HCT116 (cell line): ENCODE measurements around the gene PALM2AKAP2. TPM values are rescaled to one million over a fixed set of nuclear protein-coding genes. Genes with fewer than 3 reads are reported as not detected.

ENCODE experiments used
- ATAC-seq: fragments of 200-7000 bp; cut with Tn5 transposase; 2 replicates; pipeline ENCODE4 v1.9.1; 2020; ENCODE audit warnings: mild to moderate bottlenecking, moderate library complexity
- BruUV-seq: library from RNA; stranded (reverse); fragments of 400-500 nt; replicated peaks from 2 replicates; lab custom pipeline; 2021; lab: Mats Ljungman, UMichigan
- CTCF ChIA-PET: fragments of 300-600 bp; sonication (Branson Sonifier 250); formaldehyde crosslinking; loops from one replicate; lab custom pipeline; 2021; ENCODE audit warnings: antibody characterized with exemption; lab: Charles Lee
- POLR2A ChIA-PET: fragments of 300-600, 350-600 bp; sonication (Branson Sonifier 250); formaldehyde crosslinking; loops from one replicate; lab custom pipeline; 2021; ENCODE audit warnings: antibody characterized with exemption; lab: Charles Lee
- RAD21 ChIA-PET, 2 experiments: fragments of 300-600 bp; sonication (Branson Sonifier 250); formaldehyde crosslinking; loops; one replicate each; lab custom pipeline; 2023; ENCODE audit warnings: low total read pairs in 2 of 2; ENCODE audit not compliant: uncharacterized antibody in 2 of 2, unreplicated experiment in 2 of 2, low non-redundant PET in 1 of 2; lab: Charles Lee
- DNase-seq: peaks from one replicate; pipeline ENCODE4 v3.0.0-alpha.2; 2010; ENCODE audit warnings: low read depth, low spot score
- H2AFZ ChIP-seq: fragments of 200-600 bp; shearing (Covaris generic), sonication (generic); 2 replicates; pipeline ENCODE4 v1.6.1; 2017; ENCODE audit warnings: low read depth, mixed run types, mixed read lengths, antibody characterized with exemption, low read length; ENCODE audit not compliant: poor library complexity, severe bottlenecking
- H3K27ac ChIP-seq: 2 replicates; pipeline ENCODE4 v1.5.1; 2012; ENCODE audit warnings: low read depth, low read length
- H3K27me3 ChIP-seq: fragments of 200-600 bp; sonication (generic); 2 replicates; pipeline ENCODE4 v1.6.1; 2016; ENCODE audit warnings: mixed run types, low read length, mixed read lengths; ENCODE audit not compliant: insufficient read depth
- H3K36me3 ChIP-seq, 2 experiments: fragments of 200-500 bp in 1 of 2; fragments of 200-600 bp in 1 of 2; sonication (Bioruptor generic) in 1 of 2; sonication (generic) in 1 of 2; 2 replicates each; pipeline versions ENCODE4 v1.5.1 to v1.6.1; 2014 to 2016; ENCODE audit warnings: low read length in 2 of 2, inconsistent platforms in 1 of 2, mixed read lengths in 1 of 2, mixed run types in 1 of 2; ENCODE audit not compliant: insufficient read depth in 2 of 2, control insufficient read depth in 1 of 2
- H3K4me1 ChIP-seq, 2 experiments: fragments of 200-600 bp in 1 of 2; sonication (generic) in 1 of 2; 2 replicates each; pipeline versions ENCODE4 v1.5.1 to v1.6.1; 2012 to 2017; ENCODE audit warnings: low read length in 2 of 2, inconsistent platforms in 1 of 2, mild to moderate bottlenecking in 1 of 2, mixed read lengths in 1 of 2, mixed run types in 1 of 2, moderate library complexity in 1 of 2; ENCODE audit not compliant: insufficient read depth in 2 of 2, control insufficient read depth in 1 of 2
- H3K4me2 ChIP-seq: fragments of 200-600 bp; sonication (generic); 2 replicates; pipeline ENCODE4 v1.6.1; 2017; ENCODE audit warnings: mixed run types, low read length, mixed read lengths
- H3K4me3 ChIP-seq, 2 experiments: fragments of 200-600 bp in 1 of 2; sonication (generic) in 1 of 2; replicated peaks in 1 of 2; 2 replicates each; pipeline ENCODE4 v1.5.1; 2011 to 2016; ENCODE audit warnings: low read length in 2 of 2, control low read depth in 1 of 2, low read depth in 1 of 2, mild to moderate bottlenecking in 1 of 2, mixed read lengths in 1 of 2, mixed run types in 1 of 2
- H3K79me2 ChIP-seq: fragments of 200-600 bp; sonication (generic); 2 replicates; pipeline ENCODE4 v1.6.1; 2017; ENCODE audit warnings: mild to moderate bottlenecking, mixed run types, low read length, moderate library complexity, mixed read lengths; ENCODE audit not compliant: insufficient read depth
- H3K9ac ChIP-seq: fragments of 200-600 bp; sonication (generic); 2 replicates; pipeline ENCODE4 v1.6.1; 2016; ENCODE audit warnings: low read length, mixed read lengths
- H3K9me2 ChIP-seq: fragments of 200-600 bp; sonication (generic), shearing (Covaris generic); 2 replicates; pipeline ENCODE4 v1.6.1; 2017; ENCODE audit warnings: mixed run types, mild to moderate bottlenecking, moderate library complexity; ENCODE audit not compliant: insufficient read depth
- H3K9me3 ChIP-seq, 2 experiments: fragments of 200-500 bp in 1 of 2; fragments of 200-600 bp in 1 of 2; sonication (Bioruptor generic) in 1 of 2; sonication (generic) in 1 of 2; 2 replicates each; pipeline ENCODE4 v1.6.1; 2014 to 2017; ENCODE audit warnings: low read length in 2 of 2, mixed read lengths in 2 of 2, inconsistent platforms in 1 of 2, low read depth in 1 of 2, mild to moderate bottlenecking in 1 of 2, mixed run types in 1 of 2, moderate library complexity in 1 of 2; ENCODE audit not compliant: control insufficient read depth in 1 of 2, insufficient read depth in 1 of 2
- H4K20me1 ChIP-seq: fragments of 200-600 bp; sonication (generic), shearing (Covaris generic); 2 replicates; pipeline ENCODE4 v1.6.1; 2017; ENCODE audit warnings: mixed run types, mild to moderate bottlenecking, moderate library complexity; ENCODE audit not compliant: insufficient read depth
- CBX3 ChIP-seq: IDR thresholded peaks from 2 replicates; pipeline ENCODE4 v1.6.1; 2012; ENCODE audit warnings: low read depth
- CEBPB ChIP-seq: IDR thresholded peaks from 2 replicates; pipeline ENCODE4 v1.6.1; 2012; ENCODE audit warnings: low read depth
- CTCF ChIP-seq, 3 experiments: fragments of 200-600 bp in 1 of 3; sonication (generic) in 1 of 3; IDR thresholded peaks in 2 of 3; conservative IDR thresholded peaks in 1 of 3; 2 replicates each; pipeline ENCODE4 v1.5.1; 2012 to 2017; ENCODE audit warnings: low read depth in 2 of 3, low read length in 2 of 3, antibody characterized with exemption in 1 of 3, borderline replicate concordance in 1 of 3, control low read depth in 1 of 3, mild to moderate bottlenecking in 1 of 3, mixed read lengths in 1 of 3, mixed run types in 1 of 3, moderate library complexity in 1 of 3; ENCODE audit not compliant: insufficient read depth in 1 of 3
- EZH2phosphoT487 ChIP-seq: fragments of 200-600 bp; IDR thresholded peaks from 2 replicates; pipeline ENCODE4 v1.6.1; 2018; ENCODE audit warnings: antibody characterized with exemption, borderline replicate concordance
- RAD21 ChIP-seq: IDR thresholded peaks from 2 replicates; pipeline ENCODE4 v1.6.1; 2012; ENCODE audit warnings: low read depth, mild to moderate bottlenecking
- SIN3A ChIP-seq: IDR thresholded peaks from 2 replicates; pipeline ENCODE4 v1.6.1; 2012; ENCODE audit warnings: low read depth
- SRF ChIP-seq: IDR thresholded peaks from 2 replicates; pipeline ENCODE4 v1.6.1; 2012; ENCODE audit warnings: low read depth
- ZBTB33 ChIP-seq: IDR thresholded peaks from 2 replicates; pipeline ENCODE4 v1.6.1; 2011; ENCODE audit warnings: mild to moderate bottlenecking, low read length, moderate library complexity; ENCODE audit not compliant: insufficient replicate concordance; ENCODE audit errors: extremely low read depth
- ZFX ChIP-seq: fragments of 450-650 bp; IDR thresholded peaks from 2 replicates; pipeline ENCODE4 v1.6.1; 2017
- intact Hi-C: fragments of 100-400 bp; cut with micrococcal nuclease; formaldehyde crosslinking; loops from 2 replicates; pipeline ENCODE4 v1.10.0; 2022
- total RNA-seq: library from RNA; stranded (reverse); gene quantifications from one replicate; pipeline ENCODE4 v1.2.1, GENCODE V29; 2021; ENCODE audit not compliant: unreplicated experiment

Gene PALM2AKAP2
- total RNA-seq, 1 experiment from 2014 or later = 0.34 TPM

- Histone ChIP-seq H3K36me3 (no peaks in the 10 kb centered on the region), H3K9ac (no peak overlapping the region), H3K9me3 (no peaks in the 10 kb centered on the region), H3K4me1 (no peaks in the 10 kb centered on the region), H3K9me2 (no peaks in the 10 kb centered on the region), H4K20me1 (no peaks in the 10 kb centered on the region), H3K4me3 (no peak overlapping the region), H3K79me2 (no peaks in the 10 kb centered on the region), H3K4me2 (no peak overlapping the region), H3K27ac (no peak overlapping the region), H3K27me3 (peaks cover 83% of the 10 kb centered on the region), H2AFZ (no peak overlapping the region)
- no peak for TF ChIP-seq CEBPB
- no peak for TF ChIP-seq SIN3A
- no peak for TF ChIP-seq ZFX
- TF ChIP-seq ZBTB33 = no peak
- no peak for TF ChIP-seq CBX3
- no peak for TF ChIP-seq RAD21
- no peak for TF ChIP-seq SRF
- TF ChIP-seq CTCF (IDR thresholded peaks at IDR 0.05 in 2 of 3, conservative IDR thresholded peaks at IDR 0.05 in 1 of 3; ENCODE audit: borderline replicate concordance in 1 of 3, insufficient read depth in 1 of 3, low read depth in 2 of 3, low read length in 2 of 3) = no peak
- TF ChIP-seq EZH2phosphoT487 = no peak
- ChIA-PET POLR2A (no interaction called here), RAD21 (no interaction called here), CTCF (no interaction called here)
- BruUV-seq = no TSS peak
- ATAC-seq (no peak), DNase-seq (no peak)
- intact Hi-C loops = no loop called here
Observed at GRCh38 chr9:109759589-109759988, 20.4 kb upstream of the PALM2AKAP2 start.
